C4-2B (cell line): ENCODE results near the gene RHBDD3.

Experiments used
- H3K27ac ChIP-seq: fragments of 450-650 bp; 2 replicates; pipeline ENCODE4 v1.5.1; 2017
- CTCF ChIP-seq: fragments of 450-650 bp; conservative IDR thresholded peaks from 2 replicates; pipeline ENCODE4 v1.5.1; 2017; ENCODE audit warnings: mild to moderate bottlenecking
- ZFX ChIP-seq: fragments of 450-650 bp; IDR thresholded peaks from 2 replicates; pipeline ENCODE4 v1.6.1; 2017

RHBDD3 gene

GRCh38 chr22:29312218-29313125 is 44.7 kb upstream of the RHBDD3 start:
- TF ChIP-seq CTCF: no peak
- no peak overlapping the region for H3K27ac ChIP-seq

GRCh38 chr22:29311464-29312217 is 43.9 kb upstream of the RHBDD3 start:
- no peak for TF ChIP-seq ZFX
- TF ChIP-seq CTCF: no peak
- H3K27ac ChIP-seq: peak overlapping the region; percentile 47

DNA sequence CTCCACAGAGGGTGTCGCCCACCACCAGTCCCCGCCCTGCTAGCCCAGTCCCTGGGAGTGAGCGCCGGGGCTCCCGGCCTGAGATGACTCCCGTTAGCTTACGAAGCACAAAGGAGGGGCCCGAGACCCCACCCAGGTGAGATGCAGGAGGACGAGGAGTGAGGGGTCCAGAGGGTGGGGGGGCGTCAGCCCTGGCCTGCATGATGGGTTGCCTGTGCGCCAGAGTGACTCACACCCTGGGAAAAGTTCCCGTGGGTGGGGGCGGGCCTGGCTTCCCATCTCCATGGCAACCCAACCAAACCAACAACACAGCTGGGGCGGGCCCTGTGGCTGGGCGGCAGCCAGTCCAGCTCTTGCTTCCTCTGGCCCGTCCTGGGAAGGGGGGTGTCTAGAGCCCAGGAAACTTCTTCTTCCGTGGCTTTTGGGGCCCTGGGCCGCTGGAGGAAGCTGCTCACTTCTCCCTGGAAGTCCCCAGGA is 43.1 kb upstream of the RHBDD3 start:
- TF ChIP-seq ZFX: no peak
- TF ChIP-seq CTCF: no peak
- H3K27ac ChIP-seq: peak overlapping the region; percentile 47

DNA sequence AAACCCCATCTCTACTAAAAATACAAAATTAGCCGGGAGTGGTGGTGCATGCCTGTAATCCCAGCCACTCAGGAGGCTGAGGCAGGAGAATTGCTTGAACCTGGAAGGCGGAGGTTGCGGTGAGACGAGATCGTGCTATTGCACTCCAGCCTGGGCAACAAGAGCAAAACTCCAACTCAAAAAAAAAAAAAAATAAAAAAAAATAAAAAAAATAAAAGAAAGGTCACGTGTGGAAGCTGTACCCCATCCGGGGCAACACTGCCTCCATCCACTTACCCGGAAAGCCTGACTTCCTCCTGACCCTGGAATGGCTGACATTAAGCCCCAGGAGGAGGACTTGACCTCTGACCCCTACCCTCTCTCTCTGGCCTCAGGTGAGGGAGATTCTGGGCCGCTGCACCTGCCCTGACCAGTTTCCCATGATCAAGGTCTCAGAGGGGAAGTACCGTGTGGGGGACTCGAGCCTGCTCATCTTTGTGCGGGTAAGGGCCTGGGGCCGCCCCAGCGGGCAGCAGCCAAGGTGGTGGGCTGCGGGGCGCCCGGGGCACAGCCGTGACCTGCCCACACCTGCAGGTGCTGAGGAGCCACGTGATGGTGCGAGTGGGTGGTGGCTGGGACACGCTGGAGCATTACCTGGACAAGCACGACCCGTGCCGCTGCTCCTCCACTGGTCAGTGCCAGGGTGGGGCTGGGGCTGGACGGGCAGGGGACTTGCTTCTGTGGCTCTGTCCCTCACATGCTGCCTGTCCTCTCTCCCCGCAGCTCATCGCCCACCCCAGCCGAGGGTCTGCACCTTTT is 42.5 kb upstream of the RHBDD3 start:
- TF ChIP-seq ZFX (no peak), CTCF (no peak)
- H3K27ac ChIP-seq: peak overlapping the region; percentile 96

DNA sequence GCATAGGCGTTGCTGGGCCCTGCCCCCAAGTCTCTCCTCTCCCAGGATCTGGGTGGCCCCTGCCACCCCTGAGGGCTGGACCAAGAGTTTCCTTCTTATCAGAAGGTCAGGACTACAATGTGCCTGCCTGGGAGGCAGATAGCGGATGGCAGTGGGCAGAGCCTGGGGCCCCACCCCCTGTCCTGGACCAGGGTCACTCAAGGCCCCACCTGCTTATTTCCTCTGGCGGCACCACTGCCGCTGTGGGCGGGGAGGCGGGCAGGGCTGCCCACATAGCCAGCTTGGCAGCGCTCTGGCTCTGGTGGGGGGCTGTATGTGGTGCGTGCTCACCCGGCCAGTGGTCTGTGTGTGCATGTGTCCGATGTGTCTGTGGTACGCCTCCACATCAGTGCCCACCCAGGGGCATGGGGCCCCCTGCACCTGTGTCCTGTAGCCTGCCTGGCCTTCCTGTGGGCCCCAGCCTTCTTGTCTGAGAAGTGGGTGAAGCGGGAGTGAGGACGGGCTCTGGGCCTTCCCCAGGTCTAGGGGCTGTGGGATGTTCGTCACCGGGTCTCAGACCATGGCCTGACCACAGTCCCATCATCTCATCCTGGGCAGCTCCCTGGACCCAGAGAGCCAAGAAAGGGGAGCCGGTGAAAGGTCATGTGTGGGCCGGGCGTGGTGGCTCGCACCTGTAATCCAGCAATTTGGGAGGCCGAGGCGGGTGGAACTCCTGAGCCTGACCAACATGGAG is 41.7 kb upstream of the RHBDD3 start:
- 0 out of 2 replicates have a peak, but pooled peaks have one; percentile 23 for TF ChIP-seq ZFX
- no peak for TF ChIP-seq CTCF
- peak overlapping the region; percentile 96 for H3K27ac ChIP-seq

DNA sequence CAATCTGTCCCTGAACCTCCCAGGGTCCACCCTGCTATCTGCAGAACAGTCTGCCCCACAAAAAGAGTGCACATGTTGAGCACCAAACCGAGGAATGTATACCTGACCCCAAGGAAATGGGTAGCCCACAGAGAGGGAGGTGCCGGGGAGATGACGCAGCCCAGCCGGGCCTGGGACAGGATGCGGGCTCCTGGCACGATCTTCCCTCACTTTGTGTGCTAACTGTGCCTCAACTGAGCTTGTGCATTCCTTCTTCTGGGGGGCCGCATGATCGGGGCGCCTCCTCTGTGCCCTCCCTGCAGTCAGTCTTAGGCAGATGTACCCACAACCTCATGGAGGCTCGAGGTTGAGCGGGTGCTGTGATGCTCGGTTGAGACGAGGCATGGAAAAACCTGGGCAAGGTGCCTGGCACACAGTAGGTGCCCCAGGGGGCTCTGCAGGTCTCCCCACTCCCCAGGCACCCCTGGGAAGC is 41.0 kb upstream of the RHBDD3 start:
- TF ChIP-seq ZFX (no peak), CTCF (no peak)
- H3K27ac ChIP-seq: peak overlapping the region; percentile 96
